ENCODE data around the gene POU2F1. TPM values are rescaled to one million over a fixed set of nuclear protein-coding genes. Genes with fewer than 3 reads are reported as not detected.
A peak's percentile ranks its signal among the peaks of the same experiment; 100 is the strongest.

Gene POU2F1
- total and polyA plus RNA-seq, 4 experiments from 2014 or later: 5.7 to 22.9 (median 14.4) TPM

GRCh38 chr1:167268347-167268787, 47.7 kb downstream of the POU2F1 start:
- Histone ChIP-seq H3K4me3 (ENCODE audit: low read length in 2 of 2) (no peak overlapping the region), H3K27me3 (ENCODE audit: insufficient read depth, low read length) (no peaks in the 10 kb centered on the region), H3K4me1 (ENCODE audit: insufficient read depth, low read length) (peaks cover 23% of the 10 kb centered on the region), H3K36me3 (ENCODE audit: insufficient read depth, low read length) (no peaks in the 10 kb centered on the region), H3K9me3 (ENCODE audit: control insufficient read depth in 1 of 2, low read length in 2 of 2) (no peaks in the 10 kb centered on the region), H3K27ac (ENCODE audit: low read depth, low read length) (no peak overlapping the region)
- Mint-ChIP-seq H3K27me3 (no peaks in the 10 kb centered on the region), H3K36me3 (no peaks in the 10 kb centered on the region), H3K27ac (peak overlapping the region in 1 of 7 donors; percentile 67), H3K9me3 (no peaks in the 10 kb centered on the region), H3K4me1 (peaks cover 10 to 29% (median 11%) of the 10 kb centered on the region in 4 donors), H3K4me3 (no peak overlapping the region)
- ChIA-PET POLR2A (ENCODE audit: partially characterized antibody) (interaction anchor here (0.6 to 0.7 kb wide), 2 partner anchors 285 to 288 kb away, joined by 3 to 4 read pairs; partner anchors contain the start of gene CREG1), CTCF (ENCODE audit: partially characterized antibody) (interaction anchor here (0.7 to 7.5 kb wide), 37 partner anchors 9 to 289 kb away, joined by 3 to 134 read pairs (median 5); partner anchors contain the start of genes CD247, CREG1 and POU2F1)
- no peak for DNase-seq
- intact Hi-C loops (cut with micrococcal nuclease): loop anchor here (1.0 to 10.0 kb wide), 5 partner anchors 134 to 416 kb away; no protein-coding TSS in a partner anchor

- CTCF ChIA-PET (ENCODE audit: partially characterized antibody): interaction anchor here (1.0 to 7.5 kb wide), 3 partner anchors 141 to 272 kb away, joined by 3 to 134 read pairs (median 82); no protein-coding TSS in a partner anchor
- Mint-ChIP-seq H3K27me3 (no peaks in the 10 kb centered on the region), H3K36me3 (no peaks in the 10 kb centered on the region), H3K27ac (peak overlapping the region in 1 of 7 donors; percentile 7), H3K4me3 (no peak overlapping the region), H3K4me1 (peaks cover 10 to 33% (median 13%) of the 10 kb centered on the region in 4 donors), H3K9me3 (no peaks in the 10 kb centered on the region)
- intact Hi-C loops (cut with micrococcal nuclease): no loop called here
- no peaks in the 10 kb centered on the region for H3K36me3 ChIP-seq (ENCODE audit: insufficient read depth, low read length)
- no peaks in the 10 kb centered on the region for H3K9me3 ChIP-seq (ENCODE audit: control insufficient read depth in 1 of 2, low read length in 2 of 2)
- H3K4me1 ChIP-seq (ENCODE audit: insufficient read depth, low read length): peaks cover 5% of the 10 kb centered on the region
- H3K27me3 ChIP-seq (ENCODE audit: insufficient read depth, low read length): no peaks in the 10 kb centered on the region
- POLR2A ChIA-PET (ENCODE audit: partially characterized antibody): no interaction called here
- no peak overlapping the region for H3K4me3 ChIP-seq (ENCODE audit: low read length in 2 of 2)
- no peak overlapping the region for H3K27ac ChIP-seq (ENCODE audit: low read depth, low read length)
- no peak for DNase-seq
Observed at GRCh38 chr1:167270349-167271092, 49.8 kb downstream of the POU2F1 start.

GRCh38 chr1:167272369-167272957, 51.8 kb downstream of the POU2F1 start:
- peak overlapping the region in 2 of 7 donors; percentile 2 to 6 for H3K27ac Mint-ChIP-seq
- peaks cover 9 to 37% (median 13%) of the 10 kb centered on the region in 4 donors for H3K4me1 Mint-ChIP-seq
- Histone ChIP-seq H3K9me3 (ENCODE audit: control insufficient read depth in 1 of 2, low read length in 2 of 2) (no peaks in the 10 kb centered on the region), H3K27me3 (ENCODE audit: insufficient read depth, low read length) (no peaks in the 10 kb centered on the region), H3K4me1 (ENCODE audit: insufficient read depth, low read length) (peaks cover 4% of the 10 kb centered on the region), H3K36me3 (ENCODE audit: insufficient read depth, low read length) (no peaks in the 10 kb centered on the region), H3K4me3 (ENCODE audit: low read length in 2 of 2) (no peak overlapping the region), H3K27ac (ENCODE audit: low read depth, low read length) (no peak overlapping the region)
- H3K9me3 Mint-ChIP-seq: no peaks in the 10 kb centered on the region
- DNase-seq: no peak
- intact Hi-C loops (cut with micrococcal nuclease): no loop called here
- H3K27me3 Mint-ChIP-seq: no peaks in the 10 kb centered on the region
- H3K36me3 Mint-ChIP-seq: no peaks in the 10 kb centered on the region
- POLR2A ChIA-PET (ENCODE audit: partially characterized antibody): no interaction called here
- CTCF ChIA-PET (ENCODE audit: partially characterized antibody): interaction anchor here (1.2 kb wide), 1 partner anchor 214 kb away, joined by 3 read pairs; no protein-coding TSS in a partner anchor
- no peak overlapping the region for H3K4me3 Mint-ChIP-seq

- H3K27me3 ChIP-seq (ENCODE audit: insufficient read depth, low read length): no peaks in the 10 kb centered on the region
- H3K4me1 Mint-ChIP-seq: peaks cover 8 to 30% (median 15%) of the 10 kb centered on the region in 4 donors
- no peaks in the 10 kb centered on the region for H3K36me3 ChIP-seq (ENCODE audit: insufficient read depth, low read length)
- no peak overlapping the region for H3K4me3 Mint-ChIP-seq
- ChIA-PET CTCF (ENCODE audit: partially characterized antibody) (interaction anchor here (1.2 to 2.2 kb wide), 2 partner anchors 12 to 214 kb away, joined by 3 to 4 read pairs; no protein-coding TSS in a partner anchor), POLR2A (ENCODE audit: partially characterized antibody) (no interaction called here)
- no peak for DNase-seq
- H3K9me3 ChIP-seq (ENCODE audit: control insufficient read depth in 1 of 2, low read length in 2 of 2): no peaks in the 10 kb centered on the region
- H3K4me3 ChIP-seq (ENCODE audit: low read length in 2 of 2): no peak overlapping the region
- H3K9me3 Mint-ChIP-seq: no peaks in the 10 kb centered on the region
- intact Hi-C loops (cut with micrococcal nuclease): no loop called here
- no peaks in the 10 kb centered on the region for H3K27me3 Mint-ChIP-seq
- no peak overlapping the region for H3K27ac ChIP-seq (ENCODE audit: low read depth, low read length)
- H3K4me1 ChIP-seq (ENCODE audit: insufficient read depth, low read length): no peaks in the 10 kb centered on the region
- H3K36me3 Mint-ChIP-seq: no peaks in the 10 kb centered on the region
- H3K27ac Mint-ChIP-seq: no peak overlapping the region
Observed at GRCh38 chr1:167273027-167273800, 52.5 kb downstream of the POU2F1 start.

GRCh38 chr1:167274061-167274460, 53.4 kb downstream of the POU2F1 start:
- no peak overlapping the region for H3K27ac ChIP-seq (ENCODE audit: low read depth, low read length)
- H3K9me3 ChIP-seq (ENCODE audit: control insufficient read depth in 1 of 2, low read length in 2 of 2): no peaks in the 10 kb centered on the region
- no peak overlapping the region for H3K4me3 Mint-ChIP-seq
- CTCF ChIA-PET (ENCODE audit: partially characterized antibody): interaction anchor here (0.7 to 2.2 kb wide), 3 partner anchors 13 to 262 kb away, joined by 3 to 4 read pairs (median 3); no protein-coding TSS in a partner anchor
- H3K36me3 Mint-ChIP-seq: no peaks in the 10 kb centered on the region
- intact Hi-C loops (cut with micrococcal nuclease): no loop called here
- no peaks in the 10 kb centered on the region for H3K36me3 ChIP-seq (ENCODE audit: insufficient read depth, low read length)
- POLR2A ChIA-PET (ENCODE audit: partially characterized antibody): no interaction called here
- no peak overlapping the region for H3K4me3 ChIP-seq (ENCODE audit: low read length in 2 of 2)
- H3K4me1 Mint-ChIP-seq: peaks cover 8 to 28% (median 17%) of the 10 kb centered on the region in 4 donors
- no peaks in the 10 kb centered on the region for H3K27me3 Mint-ChIP-seq
- H3K4me1 ChIP-seq (ENCODE audit: insufficient read depth, low read length): no peaks in the 10 kb centered on the region
- H3K27me3 ChIP-seq (ENCODE audit: insufficient read depth, low read length): no peaks in the 10 kb centered on the region
- DNase-seq: no peak
- H3K27ac Mint-ChIP-seq: no peak overlapping the region
- H3K9me3 Mint-ChIP-seq: no peaks in the 10 kb centered on the region

- no peak overlapping the region for H3K4me3 Mint-ChIP-seq
- H3K4me1 Mint-ChIP-seq: peaks cover 6 to 25% (median 18%) of the 10 kb centered on the region in 4 donors
- peak overlapping the region in 1 of 7 donors; percentile 10 for H3K27ac Mint-ChIP-seq
- no peak for DNase-seq
- ChIA-PET POLR2A (ENCODE audit: partially characterized antibody) (interaction anchor here (0.7 kb wide), 1 partner anchor 53 kb away, joined by 3 read pairs; no protein-coding TSS in a partner anchor), CTCF (ENCODE audit: partially characterized antibody) (interaction anchor here (1.0 to 1.6 kb wide), 2 partner anchors 9 to 10 kb away, joined by 3 to 4 read pairs; no protein-coding TSS in a partner anchor)
- H3K9me3 Mint-ChIP-seq: no peaks in the 10 kb centered on the region
- H3K9me3 ChIP-seq (ENCODE audit: control insufficient read depth in 1 of 2, low read length in 2 of 2): no peaks in the 10 kb centered on the region
- no peaks in the 10 kb centered on the region for H3K36me3 ChIP-seq (ENCODE audit: insufficient read depth, low read length)
- no peak overlapping the region for H3K4me3 ChIP-seq (ENCODE audit: low read length in 2 of 2)
- H3K4me1 ChIP-seq (ENCODE audit: insufficient read depth, low read length): no peaks in the 10 kb centered on the region
- no peaks in the 10 kb centered on the region for H3K27me3 Mint-ChIP-seq
- no peak overlapping the region for H3K27ac ChIP-seq (ENCODE audit: low read depth, low read length)
- no peaks in the 10 kb centered on the region for H3K36me3 Mint-ChIP-seq
- intact Hi-C loops (cut with micrococcal nuclease): no loop called here
- no peaks in the 10 kb centered on the region for H3K27me3 ChIP-seq (ENCODE audit: insufficient read depth, low read length)
Observed at GRCh38 chr1:167276969-167277368, 56.3 kb downstream of the POU2F1 start.

Measured in CD4-positive, alpha-beta memory T cell (primary cell).